Measurements from ENCODE around the gene ASB2.

Gene ASB2

GRCh38 chr14:93976477-93977057 is at the start of gene ASB2:
ASB2 (minus strand) TSS chr14:93976570; CDS start chr14:93964539, 12,031 bp downstream.
- no peak for DNase-seq

GRCh38 chr14:94025720-94026119 is 49.4 kb upstream of the ASB2 start:
- DNase-seq: no peak

- DNase-seq: no peak
Observed at GRCh38 chr14:94024549-94024948, 48.2 kb upstream of the ASB2 start.

GRCh38 chr14:94022532-94023411 is 46.4 kb upstream of the ASB2 start:
- no peak for DNase-seq

GRCh38 chr14:94021416-94022157 is 45.2 kb upstream of the ASB2 start:
- no peak for DNase-seq

- no peak for DNase-seq
Observed at GRCh38 chr14:94021001-94021400, 44.6 kb upstream of the ASB2 start.

- DNase-seq: no peak
Observed at GRCh38 chr14:94020267-94020666, 43.9 kb upstream of the ASB2 start.

- no peak for DNase-seq
Observed at GRCh38 chr14:94019329-94019728, 43.0 kb upstream of the ASB2 start.

- no peak for DNase-seq
Observed at GRCh38 chr14:94018308-94018707, 41.9 kb upstream of the ASB2 start.

- no peak for DNase-seq
Observed at GRCh38 chr14:94016446-94016976, 40.1 kb upstream of the ASB2 start.

- no peak for DNase-seq
Observed at GRCh38 chr14:94015223-94015622, 38.9 kb upstream of the ASB2 start.

- DNase-seq: no peak
Observed at GRCh38 chr14:94014382-94014781, 38.0 kb upstream of the ASB2 start.

- DNase-seq: no peak
Observed at GRCh38 chr14:94011795-94012194, 35.4 kb upstream of the ASB2 start.

- DNase-seq: no peak
Observed at GRCh38 chr14:94010625-94011024, 34.3 kb upstream of the ASB2 start.

GRCh38 chr14:94009767-94010166 is 33.4 kb upstream of the ASB2 start:
- no peak for DNase-seq

- DNase-seq: no peak
Observed at GRCh38 chr14:94008234-94008633, 31.9 kb upstream of the ASB2 start.

- DNase-seq: no peak
Observed at GRCh38 chr14:94005324-94006073, 29.1 kb upstream of the ASB2 start.

GRCh38 chr14:94004015-94004414 is 27.6 kb upstream of the ASB2 start:
- no peak for DNase-seq

GRCh38 chr14:94003397-94003796 is 27.0 kb upstream of the ASB2 start:
- DNase-seq: no peak

- peak; percentile 5 to 24 for DNase-seq
Observed at GRCh38 chr14:94001501-94002396, 25.4 kb upstream of the ASB2 start.

GRCh38 chr14:94001016-94001415 is 24.6 kb upstream of the ASB2 start:
- no peak for DNase-seq

GRCh38 chr14:94000267-94000666 is 23.9 kb upstream of the ASB2 start:
- no peak for DNase-seq
